Stomach (tissue), 4 donors: Measurements from ENCODE around the gene ADCY10.

ENCODE experiments used
- CTCF ChIP-seq, 7 experiments: fragments of 450-650 bp in 4 of 7; fragments of 200-600 bp in 3 of 7; sonication (generic) in 3 of 7; IDR thresholded peaks; one replicate each; pipeline ENCODE4 v1.5.1; 2016 to 2019; ENCODE audit warnings: antibody characterized with exemption in 7 of 7, control low read depth in 2 of 7, mild to moderate bottlenecking in 1 of 7
- POLR2A ChIP-seq, 4 donors: fragments of 450-650 bp; IDR thresholded peaks; one replicate each; pipeline ENCODE4 v1.6.1; 2016; ENCODE audit warnings: antibody characterized with exemption in 4 of 4, control low read depth in 2 of 4, mild to moderate bottlenecking in 1 of 4, moderate library complexity in 1 of 4

GRCh38 chr1:167924102-167924501 is 10.2 kb upstream of the ADCY10 start:
- no peak for TF ChIP-seq CTCF (IDR thresholded peaks at IDR 0.05)
- TF ChIP-seq POLR2A (IDR thresholded peaks at IDR 0.05): no peak
